Neural cell (in vitro differentiated cells): ENCODE results near the gene ZNF460.

Source experiments
- EP300 ChIP-seq: fragments of 450-650 bp; conservative IDR thresholded peaks from 2 replicates; pipeline ENCODE4 v1.6.1; 2014; ENCODE audit warnings: antibody characterized with exemption, mild to moderate bottlenecking, moderate library complexity; ENCODE audit not compliant: poor library complexity, severe bottlenecking
- EZH2 ChIP-seq: fragments of 200-600, 300-800 bp; shearing (Covaris generic), sonication (generic); IDR thresholded peaks from 2 replicates; pipeline ENCODE4 v1.6.1; 2014; ENCODE audit warnings: antibody characterized with exemption, low read length, borderline replicate concordance, mild to moderate bottlenecking; ENCODE audit not compliant: insufficient read depth, poor library complexity, severe bottlenecking
- POLR2AphosphoS5 ChIP-seq: IDR thresholded peaks from 2 replicates; pipeline ENCODE4 v1.6.1; 2012
- RAD21 ChIP-seq: fragments of 450-650 bp; conservative IDR thresholded peaks from 2 replicates; pipeline ENCODE4 v1.6.1; 2014; ENCODE audit warnings: antibody characterized with exemption, mild to moderate bottlenecking, moderate library complexity
- SMC3 ChIP-seq: fragments of 450-650 bp; conservative IDR thresholded peaks from 2 replicates; pipeline ENCODE4 v1.6.1; 2014; ENCODE audit warnings: antibody characterized with exemption, mild to moderate bottlenecking, moderate library complexity; ENCODE audit not compliant: poor library complexity
- TF ChIP-seq, protein P1 (sequence below): fragments of 450-650 bp; IDR thresholded peaks from 2 replicates; pipeline ENCODE4 v1.5.1; 2014; ENCODE audit warnings: antibody characterized with exemption, mild to moderate bottlenecking, moderate library complexity; ENCODE audit not compliant: poor library complexity, severe bottlenecking
- TF ChIP-seq, protein P2 (sequence below): IDR thresholded peaks from 2 replicates; pipeline ENCODE4 v1.6.1; 2012; ENCODE audit warnings: borderline replicate concordance

DNA sequence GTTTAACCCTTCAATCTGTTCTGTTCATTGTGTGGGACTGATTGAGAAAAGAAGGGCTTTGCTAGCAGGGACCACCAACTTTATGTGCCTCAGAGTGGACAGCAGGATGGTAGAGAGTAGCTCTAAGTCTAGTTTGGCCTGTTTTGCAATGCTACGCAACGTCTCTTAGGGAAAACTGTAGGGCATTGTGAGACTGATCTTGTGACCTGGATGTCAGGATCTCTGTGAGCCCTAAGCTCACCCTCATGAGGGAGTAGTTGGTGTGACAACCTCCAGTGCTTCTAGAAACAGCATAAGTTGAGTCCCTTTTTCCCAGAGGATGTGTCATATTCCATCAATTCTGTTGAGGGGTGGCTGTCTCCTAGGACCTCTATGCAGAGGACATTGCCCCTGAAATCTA lies 30.5 kb downstream of the ZNF460 start:
- TF ChIP-seq, protein P1, sequence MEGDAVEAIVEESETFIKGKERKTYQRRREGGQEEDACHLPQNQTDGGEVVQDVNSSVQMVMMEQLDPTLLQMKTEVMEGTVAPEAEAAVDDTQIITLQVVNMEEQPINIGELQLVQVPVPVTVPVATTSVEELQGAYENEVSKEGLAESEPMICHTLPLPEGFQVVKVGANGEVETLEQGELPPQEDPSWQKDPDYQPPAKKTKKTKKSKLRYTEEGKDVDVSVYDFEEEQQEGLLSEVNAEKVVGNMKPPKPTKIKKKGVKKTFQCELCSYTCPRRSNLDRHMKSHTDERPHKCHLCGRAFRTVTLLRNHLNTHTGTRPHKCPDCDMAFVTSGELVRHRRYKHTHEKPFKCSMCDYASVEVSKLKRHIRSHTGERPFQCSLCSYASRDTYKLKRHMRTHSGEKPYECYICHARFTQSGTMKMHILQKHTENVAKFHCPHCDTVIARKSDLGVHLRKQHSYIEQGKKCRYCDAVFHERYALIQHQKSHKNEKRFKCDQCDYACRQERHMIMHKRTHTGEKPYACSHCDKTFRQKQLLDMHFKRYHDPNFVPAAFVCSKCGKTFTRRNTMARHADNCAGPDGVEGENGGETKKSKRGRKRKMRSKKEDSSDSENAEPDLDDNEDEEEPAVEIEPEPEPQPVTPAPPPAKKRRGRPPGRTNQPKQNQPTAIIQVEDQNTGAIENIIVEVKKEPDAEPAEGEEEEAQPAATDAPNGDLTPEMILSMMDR: no peak
- no peak for TF ChIP-seq POLR2AphosphoS5
- no peak for TF ChIP-seq EZH2
- TF ChIP-seq RAD21: no peak
- no peak for TF ChIP-seq EP300
- TF ChIP-seq, protein P2, sequence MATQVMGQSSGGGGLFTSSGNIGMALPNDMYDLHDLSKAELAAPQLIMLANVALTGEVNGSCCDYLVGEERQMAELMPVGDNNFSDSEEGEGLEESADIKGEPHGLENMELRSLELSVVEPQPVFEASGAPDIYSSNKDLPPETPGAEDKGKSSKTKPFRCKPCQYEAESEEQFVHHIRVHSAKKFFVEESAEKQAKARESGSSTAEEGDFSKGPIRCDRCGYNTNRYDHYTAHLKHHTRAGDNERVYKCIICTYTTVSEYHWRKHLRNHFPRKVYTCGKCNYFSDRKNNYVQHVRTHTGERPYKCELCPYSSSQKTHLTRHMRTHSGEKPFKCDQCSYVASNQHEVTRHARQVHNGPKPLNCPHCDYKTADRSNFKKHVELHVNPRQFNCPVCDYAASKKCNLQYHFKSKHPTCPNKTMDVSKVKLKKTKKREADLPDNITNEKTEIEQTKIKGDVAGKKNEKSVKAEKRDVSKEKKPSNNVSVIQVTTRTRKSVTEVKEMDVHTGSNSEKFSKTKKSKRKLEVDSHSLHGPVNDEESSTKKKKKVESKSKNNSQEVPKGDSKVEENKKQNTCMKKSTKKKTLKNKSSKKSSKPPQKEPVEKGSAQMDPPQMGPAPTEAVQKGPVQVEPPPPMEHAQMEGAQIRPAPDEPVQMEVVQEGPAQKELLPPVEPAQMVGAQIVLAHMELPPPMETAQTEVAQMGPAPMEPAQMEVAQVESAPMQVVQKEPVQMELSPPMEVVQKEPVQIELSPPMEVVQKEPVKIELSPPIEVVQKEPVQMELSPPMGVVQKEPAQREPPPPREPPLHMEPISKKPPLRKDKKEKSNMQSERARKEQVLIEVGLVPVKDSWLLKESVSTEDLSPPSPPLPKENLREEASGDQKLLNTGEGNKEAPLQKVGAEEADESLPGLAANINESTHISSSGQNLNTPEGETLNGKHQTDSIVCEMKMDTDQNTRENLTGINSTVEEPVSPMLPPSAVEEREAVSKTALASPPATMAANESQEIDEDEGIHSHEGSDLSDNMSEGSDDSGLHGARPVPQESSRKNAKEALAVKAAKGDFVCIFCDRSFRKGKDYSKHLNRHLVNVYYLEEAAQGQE: no peak
- TF ChIP-seq SMC3: no peak
